Measurements from ENCODE around the gene IGFBPL1.

The IGFBPL1 gene

DNA sequence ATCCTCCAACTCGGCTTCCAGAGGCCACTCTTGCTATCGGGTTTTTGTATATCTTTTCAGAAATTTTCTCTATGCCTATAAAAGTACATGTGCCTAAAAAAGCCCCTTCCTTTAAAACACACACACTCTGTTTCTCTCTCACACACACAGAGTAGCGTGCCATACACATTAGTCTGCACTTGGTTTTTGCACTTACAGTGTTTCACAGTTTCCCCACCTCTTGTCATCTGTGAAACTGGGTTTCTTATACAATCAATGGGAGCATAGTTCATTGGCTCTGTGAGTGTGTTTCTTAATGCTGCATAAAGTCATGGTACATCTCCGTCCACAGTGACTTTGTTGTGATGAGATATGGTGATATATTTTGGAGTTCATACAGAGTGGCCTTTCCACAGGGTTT is 664 bp upstream of the IGFBPL1 start:
- no peak overlapping the region for H3K4me3 ChIP-seq (ENCODE audit: low read length)
- H3K36me3 ChIP-seq (replicated peaks; ENCODE audit: insufficient read depth, low read length) = no peaks in the 10 kb centered on the region
- H3K9ac ChIP-seq (ENCODE audit: low read length) = no peak overlapping the region
- H3K9me3 ChIP-seq (replicated peaks; ENCODE audit: insufficient read depth, low read length) = no peaks in the 10 kb centered on the region
- H3K27me3 ChIP-seq (replicated peaks; ENCODE audit: insufficient read depth, low read length) = no peaks in the 10 kb centered on the region
- H2AFZ ChIP-seq (ENCODE audit: low read length) = no peak overlapping the region
- TF ChIP-seq, protein P1, sequence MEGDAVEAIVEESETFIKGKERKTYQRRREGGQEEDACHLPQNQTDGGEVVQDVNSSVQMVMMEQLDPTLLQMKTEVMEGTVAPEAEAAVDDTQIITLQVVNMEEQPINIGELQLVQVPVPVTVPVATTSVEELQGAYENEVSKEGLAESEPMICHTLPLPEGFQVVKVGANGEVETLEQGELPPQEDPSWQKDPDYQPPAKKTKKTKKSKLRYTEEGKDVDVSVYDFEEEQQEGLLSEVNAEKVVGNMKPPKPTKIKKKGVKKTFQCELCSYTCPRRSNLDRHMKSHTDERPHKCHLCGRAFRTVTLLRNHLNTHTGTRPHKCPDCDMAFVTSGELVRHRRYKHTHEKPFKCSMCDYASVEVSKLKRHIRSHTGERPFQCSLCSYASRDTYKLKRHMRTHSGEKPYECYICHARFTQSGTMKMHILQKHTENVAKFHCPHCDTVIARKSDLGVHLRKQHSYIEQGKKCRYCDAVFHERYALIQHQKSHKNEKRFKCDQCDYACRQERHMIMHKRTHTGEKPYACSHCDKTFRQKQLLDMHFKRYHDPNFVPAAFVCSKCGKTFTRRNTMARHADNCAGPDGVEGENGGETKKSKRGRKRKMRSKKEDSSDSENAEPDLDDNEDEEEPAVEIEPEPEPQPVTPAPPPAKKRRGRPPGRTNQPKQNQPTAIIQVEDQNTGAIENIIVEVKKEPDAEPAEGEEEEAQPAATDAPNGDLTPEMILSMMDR (IDR thresholded peaks at IDR 0.05; ENCODE audit: low read length) = no peak
- TF ChIP-seq EZH2 (optimal IDR thresholded peaks at IDR 0.05; ENCODE audit: low read depth, low read length) (no peak), EZH2phosphoT487 (IDR thresholded peaks at IDR 0.05; ENCODE audit: low read length) (no peak)
- no peaks in the 10 kb centered on the region for H3K79me2 ChIP-seq (ENCODE audit: low read length)
- no peak overlapping the region for H3K27ac ChIP-seq (ENCODE audit: low read length)
- no peaks in the 10 kb centered on the region for H3F3A ChIP-seq (ENCODE audit: insufficient read depth, low read length)
- no peak overlapping the region for H3K4me2 ChIP-seq (ENCODE audit: low read depth, low read length)
- H3K9me2 ChIP-seq (replicated peaks; ENCODE audit: insufficient read depth, low read length) = no peaks in the 10 kb centered on the region
- no peak for DNase-seq
- H4K20me1 ChIP-seq (ENCODE audit: insufficient read depth, low read length) = no peaks in the 10 kb centered on the region
- no peaks in the 10 kb centered on the region for H3K4me1 ChIP-seq (ENCODE audit: low read length)

DNA sequence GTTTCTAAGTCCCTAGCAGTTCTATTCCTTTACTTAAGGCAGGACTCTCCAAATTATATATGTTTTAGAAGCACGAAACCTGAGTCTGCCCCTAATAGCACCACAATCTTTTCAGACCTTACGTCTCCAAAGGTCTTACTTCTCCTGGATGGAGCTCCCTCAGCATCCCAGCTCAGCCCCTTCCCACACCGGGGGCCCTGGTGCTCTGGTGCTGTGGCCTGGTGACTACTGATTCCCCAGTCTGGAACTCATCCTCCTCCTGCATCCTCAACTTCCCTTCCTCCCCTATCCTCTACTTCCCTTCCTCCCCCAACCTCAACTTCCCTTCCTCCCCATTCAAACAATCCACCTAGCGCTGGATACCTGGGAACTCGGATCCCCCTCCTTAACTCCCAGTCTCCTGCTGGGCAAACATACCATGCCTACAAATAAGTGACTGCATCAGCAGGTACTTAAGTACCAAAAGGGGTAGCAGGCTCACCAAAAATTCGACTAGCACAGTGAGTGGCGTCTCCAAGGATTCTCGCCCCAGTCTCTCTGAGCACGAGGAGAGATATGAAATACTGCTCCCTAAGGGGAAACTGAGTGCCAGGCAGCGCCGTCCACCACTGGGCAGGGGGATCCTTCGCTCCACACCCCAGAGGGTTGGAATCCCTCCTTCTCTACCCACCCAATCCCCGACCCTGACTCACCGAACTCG is 831 bp downstream of the IGFBPL1 start:
- Histone ChIP-seq H3K27me3 (replicated peaks; ENCODE audit: insufficient read depth, low read length) (no peaks in the 10 kb centered on the region), H3K9ac (ENCODE audit: low read length) (no peak overlapping the region), H3K9me3 (replicated peaks; ENCODE audit: insufficient read depth, low read length) (no peaks in the 10 kb centered on the region), H3F3A (ENCODE audit: insufficient read depth, low read length) (no peaks in the 10 kb centered on the region), H3K27ac (ENCODE audit: low read length) (no peak overlapping the region), H3K36me3 (replicated peaks; ENCODE audit: insufficient read depth, low read length) (no peaks in the 10 kb centered on the region), H2AFZ (ENCODE audit: low read length) (no peak overlapping the region), H3K4me1 (ENCODE audit: low read length) (no peaks in the 10 kb centered on the region), H3K4me3 (ENCODE audit: low read length) (no peak overlapping the region), H3K79me2 (ENCODE audit: low read length) (no peaks in the 10 kb centered on the region), H3K9me2 (replicated peaks; ENCODE audit: insufficient read depth, low read length) (no peaks in the 10 kb centered on the region), H4K20me1 (ENCODE audit: insufficient read depth, low read length) (no peaks in the 10 kb centered on the region), H3K4me2 (ENCODE audit: low read depth, low read length) (no peak overlapping the region)
- DNase-seq = no peak
- no peak for TF ChIP-seq EZH2phosphoT487 (IDR thresholded peaks at IDR 0.05; ENCODE audit: low read length)
- TF ChIP-seq, protein P1 (IDR thresholded peaks at IDR 0.05; ENCODE audit: low read length) = no peak
- no peak for TF ChIP-seq EZH2 (optimal IDR thresholded peaks at IDR 0.05; ENCODE audit: low read depth, low read length)

DNA sequence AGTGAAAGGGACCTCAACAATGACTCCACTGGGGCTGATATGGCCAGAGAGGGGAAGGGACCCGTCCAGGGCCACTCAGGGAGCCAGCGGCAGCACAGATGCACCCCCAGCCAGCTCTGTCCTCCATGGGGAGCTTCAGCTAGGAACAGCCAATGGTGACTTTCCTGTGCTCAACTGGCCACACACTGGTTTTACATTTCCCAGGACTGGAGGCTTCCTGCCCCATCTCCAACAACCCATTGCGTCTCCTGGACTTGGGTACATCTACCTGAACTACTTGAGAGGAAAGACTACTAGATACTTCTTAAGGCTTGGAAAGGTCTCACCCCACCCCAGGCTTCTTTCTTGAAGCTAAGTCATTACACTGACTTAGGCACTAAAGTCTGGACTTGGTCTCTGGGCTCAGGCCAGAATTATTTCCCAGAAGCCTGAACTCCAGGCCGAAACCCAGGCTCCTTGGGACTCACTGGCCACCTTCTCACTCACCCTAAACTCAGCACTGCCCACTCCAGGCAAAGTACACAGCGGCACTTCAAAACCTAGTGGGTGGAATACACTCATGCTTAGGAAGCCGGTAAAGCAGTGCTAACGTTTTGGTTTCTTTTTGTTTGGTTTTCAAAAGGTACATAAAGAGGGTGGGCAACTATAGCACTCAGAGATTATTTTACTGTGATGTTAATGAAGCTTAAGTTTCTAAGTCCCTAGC is 1.5 kb downstream of the IGFBPL1 start:
- no peaks in the 10 kb centered on the region for H3K36me3 ChIP-seq (replicated peaks; ENCODE audit: insufficient read depth, low read length)
- H3K27ac ChIP-seq (ENCODE audit: low read length) = no peak overlapping the region
- no peak for DNase-seq
- no peak overlapping the region for H3K9ac ChIP-seq (ENCODE audit: low read length)
- no peak overlapping the region for H3K4me3 ChIP-seq (ENCODE audit: low read length)
- H3K27me3 ChIP-seq (replicated peaks; ENCODE audit: insufficient read depth, low read length) = no peaks in the 10 kb centered on the region
- H2AFZ ChIP-seq (ENCODE audit: low read length) = no peak overlapping the region
- H3F3A ChIP-seq (ENCODE audit: insufficient read depth, low read length) = no peaks in the 10 kb centered on the region
- H3K9me2 ChIP-seq (replicated peaks; ENCODE audit: insufficient read depth, low read length) = no peaks in the 10 kb centered on the region
- H3K9me3 ChIP-seq (replicated peaks; ENCODE audit: insufficient read depth, low read length) = no peaks in the 10 kb centered on the region
- TF ChIP-seq, protein P1 (IDR thresholded peaks at IDR 0.05; ENCODE audit: low read length) = no peak
- TF ChIP-seq EZH2phosphoT487 (IDR thresholded peaks at IDR 0.05; ENCODE audit: low read length) = no peak
- no peak for TF ChIP-seq EZH2 (optimal IDR thresholded peaks at IDR 0.05; ENCODE audit: low read depth, low read length)
- no peak overlapping the region for H3K4me2 ChIP-seq (ENCODE audit: low read depth, low read length)
- H3K4me1 ChIP-seq (ENCODE audit: low read length) = no peaks in the 10 kb centered on the region
- H4K20me1 ChIP-seq (ENCODE audit: insufficient read depth, low read length) = no peaks in the 10 kb centered on the region
- no peaks in the 10 kb centered on the region for H3K79me2 ChIP-seq (ENCODE audit: low read length)

All from MM.1S (cell line).